ENCODE measurements around the gene BBS2. TPM values are rescaled to one million over a fixed set of nuclear protein-coding genes. Genes with fewer than 3 reads are reported as not detected.

The BBS2 gene
- total and polyA plus RNA-seq, 11 donors = 12.2 to 76.2 (median 43.1) TPM

DNA sequence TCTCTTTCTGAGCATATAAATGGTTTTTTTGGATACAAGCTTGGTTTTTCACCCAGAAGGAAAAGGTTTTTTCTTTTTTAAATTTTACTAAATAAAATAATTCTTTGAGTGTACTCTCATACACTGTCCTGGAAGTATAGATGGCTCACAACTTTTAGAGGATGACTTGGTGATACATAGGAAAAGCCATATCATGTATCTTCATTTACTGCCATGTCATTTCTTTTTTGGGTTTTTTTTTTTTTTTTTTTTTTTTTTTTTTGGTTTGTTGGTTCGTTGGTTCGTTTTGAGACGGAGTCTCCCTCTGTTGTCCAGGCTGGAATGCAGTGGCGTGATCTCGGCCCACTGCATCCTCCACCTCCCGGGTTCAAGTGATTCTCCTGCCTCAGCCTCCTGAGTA lies 56.7 kb downstream of the BBS2 start:
- TF ChIP-seq CTCF (IDR thresholded peaks at IDR 0.05) = no peak
- no peak for TF ChIP-seq POLR2A (IDR thresholded peaks at IDR 0.05)
- Histone ChIP-seq H3K4me3 (no peak overlapping the region), H3K27ac (no peak overlapping the region), H3K27me3 (no peaks in the 10 kb centered on the region), H3K36me3 (peaks cover 4 to 100% (median 96%) of the 10 kb centered on the region in 9 donors), H3K9me3 (no peaks in the 10 kb centered on the region), H3K4me1 (no peaks in the 10 kb centered on the region)
- intact Hi-C loops (cut with DNase I) = no loop called here
- ATAC-seq (no peak), DNase-seq (no peak)
- 93 to 96% (median 95%) methylated on average over 6 of the region's 6 CpGs for WGBS, 4 donors

GRCh38 chr16:56462064-56462796 lies 57.6 kb downstream of the BBS2 start:
- Histone ChIP-seq H3K4me1 (no peaks in the 10 kb centered on the region), H3K9me3 (no peaks in the 10 kb centered on the region), H3K27ac (no peak overlapping the region), H3K27me3 (no peaks in the 10 kb centered on the region), H3K36me3 (peaks cover 4 to 99% (median 96%) of the 10 kb centered on the region in 9 donors), H3K4me3 (no peak overlapping the region)
- WGBS, 4 donors = 76 to 87% (median 78%) methylated on average over 3 of the region's 3 CpGs
- no peak for ATAC-seq
- intact Hi-C loops (cut with DNase I) = no loop called here
- DNase-seq = no peak
- TF ChIP-seq POLR2A (IDR thresholded peaks at IDR 0.05) (no peak), CTCF (IDR thresholded peaks at IDR 0.05) (no peak)

DNA sequence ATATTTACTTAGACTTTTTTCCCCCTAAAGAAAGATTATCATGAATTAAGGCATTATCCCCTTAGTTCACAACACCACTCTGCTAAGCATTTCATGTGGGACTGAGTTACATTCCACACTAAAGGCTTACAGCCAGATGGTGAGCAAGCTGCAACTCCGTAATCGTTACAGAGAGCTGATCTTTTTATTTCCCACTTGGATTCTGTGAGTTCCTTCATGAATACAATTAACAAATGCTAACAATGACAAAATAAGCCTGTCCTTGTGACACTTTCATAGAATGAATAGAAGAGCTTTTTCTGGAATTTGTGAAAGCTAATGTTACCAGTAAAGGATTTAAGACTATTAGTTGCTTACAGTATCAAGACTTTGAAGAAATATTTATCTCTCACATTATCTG lies 59.7 kb downstream of the BBS2 start:
- 58 to 87% (median 73%) methylated on average over 2 of the region's 2 CpGs for WGBS, 4 donors
- Histone ChIP-seq H3K27me3 (no peaks in the 10 kb centered on the region), H3K36me3 (peaks cover 0 to 99% (median 95%) of the 10 kb centered on the region in 9 donors), H3K9me3 (no peaks in the 10 kb centered on the region), H3K4me3 (no peak overlapping the region), H3K27ac (no peak overlapping the region), H3K4me1 (no peaks in the 10 kb centered on the region)
- no peak for TF ChIP-seq CTCF (IDR thresholded peaks at IDR 0.05)
- no peak for TF ChIP-seq POLR2A (IDR thresholded peaks at IDR 0.05)
- no peak for ATAC-seq
- DNase-seq = no peak
- intact Hi-C loops (cut with DNase I) = no loop called here

DNA sequence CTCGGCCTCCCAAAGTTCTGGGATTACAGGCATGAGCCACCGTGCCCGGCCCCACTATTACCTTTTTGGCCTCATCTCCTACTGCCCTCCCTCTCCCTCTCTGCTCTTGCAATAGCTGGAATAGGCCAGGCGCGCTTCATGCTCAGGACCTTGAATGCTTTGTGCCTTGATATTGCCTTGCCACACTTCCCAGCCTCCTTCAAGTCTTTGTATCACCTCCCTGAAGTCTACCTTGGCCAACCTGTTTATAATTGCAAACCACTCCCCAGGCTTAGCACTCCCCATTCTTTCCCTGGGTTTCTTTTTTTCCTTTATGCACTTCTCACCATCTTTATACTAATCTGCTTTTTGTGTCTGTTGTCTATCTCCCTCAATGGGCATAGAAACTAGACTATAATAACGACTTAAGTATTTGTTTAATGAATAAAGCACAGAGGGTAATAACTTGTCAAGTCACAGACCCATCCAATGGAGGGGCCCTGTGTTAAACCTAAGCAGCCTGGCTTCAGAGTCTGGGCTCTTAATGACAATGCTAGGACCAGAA lies 61.8 kb downstream of the BBS2 start:
- WGBS, 4 donors = 92 to 95% (median 95%) methylated on average over 6 of the region's 6 CpGs
- Histone ChIP-seq H3K9me3 (no peaks in the 10 kb centered on the region), H3K4me1 (peaks cover 0 to 6% (median 2%) of the 10 kb centered on the region in 12 donors), H3K27ac (no peak overlapping the region), H3K4me3 (no peak overlapping the region), H3K27me3 (no peaks in the 10 kb centered on the region), H3K36me3 (peaks cover 0 to 99% (median 96%) of the 10 kb centered on the region in 9 donors)
- ATAC-seq (no peak), DNase-seq (no peak)
- TF ChIP-seq POLR2A (IDR thresholded peaks at IDR 0.05) (no peak), CTCF (IDR thresholded peaks at IDR 0.05) (no peak)
- intact Hi-C loops (cut with DNase I) = no loop called here
